Measurements from ENCODE around the gene TMA16.
"Not testable (repeated sequence)": the region's sequence is repeated elsewhere in the genome, so short reads cannot be mapped to it uniquely, and the experiment has no call there.

The TMA16 gene

GRCh38 chr4:163523791-163524365 lies 29.4 kb downstream of the TMA16 start:
- DNase-seq: no peak

- no peak for DNase-seq
Measured at GRCh38 chr4:163525982-163526381, 31.5 kb downstream of the TMA16 start.

GRCh38 chr4:163527172-163527571 lies 32.7 kb downstream of the TMA16 start:
- no peak for DNase-seq

- DNase-seq: no peak
Measured at GRCh38 chr4:163528653-163529052, 34.2 kb downstream of the TMA16 start.

GRCh38 chr4:163534056-163534455 lies 39.6 kb downstream of the TMA16 start:
- DNase-seq: no peak

GRCh38 chr4:163535657-163536056 lies 41.2 kb downstream of the TMA16 start:
- DNase-seq: no peak

- DNase-seq: no peak
Measured at GRCh38 chr4:163536091-163536490, 41.6 kb downstream of the TMA16 start.

- no peak for DNase-seq
Measured at GRCh38 chr4:163537114-163537513, 42.6 kb downstream of the TMA16 start.

GRCh38 chr4:163538820-163539219 lies 44.3 kb downstream of the TMA16 start:
- not testable (repeated sequence) for DNase-seq

GRCh38 chr4:163540448-163540847 lies 46.0 kb downstream of the TMA16 start:
- DNase-seq: no peak

GRCh38 chr4:163540977-163541376 lies 46.5 kb downstream of the TMA16 start:
- no peak for DNase-seq

- no peak for DNase-seq
Measured at GRCh38 chr4:163542275-163542674, 47.8 kb downstream of the TMA16 start.

GRCh38 chr4:163544407-163545038 lies 50.0 kb downstream of the TMA16 start:
- no peak for DNase-seq

GRCh38 chr4:163548481-163549243 lies 54.2 kb downstream of the TMA16 start:
- DNase-seq: peak; percentile 14

- no peak for DNase-seq
Measured at GRCh38 chr4:163550869-163551267, 56.4 kb downstream of the TMA16 start.

- DNase-seq: no peak
Measured at GRCh38 chr4:163553146-163553545, 58.7 kb downstream of the TMA16 start.

GRCh38 chr4:163554870-163555465 lies 60.5 kb downstream of the TMA16 start:
- DNase-seq: no peak

- DNase-seq: peak; percentile 33
Measured at GRCh38 chr4:163556177-163556576, 61.7 kb downstream of the TMA16 start.

GRCh38 chr4:163556650-163557391 lies 62.3 kb downstream of the TMA16 start:
- no peak for DNase-seq

GRCh38 chr4:163558539-163559044 lies 64.1 kb downstream of the TMA16 start:
- no peak for DNase-seq

- DNase-seq: no peak
Measured at GRCh38 chr4:163562496-163562895, 68.0 kb downstream of the TMA16 start.

GRCh38 chr4:163563592-163563991 lies 69.1 kb downstream of the TMA16 start:
- DNase-seq: no peak

- no peak for DNase-seq
Measured at GRCh38 chr4:163564221-163564720, 69.8 kb downstream of the TMA16 start.
